SK-N-SH treated with all-trans-retinoic acid at 6 μM for 48 hours (cell line): ENCODE data around the gene MYL3.

Experiments
- ARNTL ChIP-seq: fragments of 450-650 bp; formaldehyde crosslinking; IDR thresholded peaks from 2 replicates; pipeline ENCODE4 v1.5.0; 2020; ENCODE audit warnings: low read depth, mild to moderate bottlenecking, moderate library complexity, borderline replicate concordance
- BACH2 ChIP-seq: fragments of 250-450 bp; sonication (Bioruptor Pico); IDR thresholded peaks from 2 replicates; pipeline ENCODE4 v1.9.0; 2021; ENCODE audit warnings: mild to moderate bottlenecking, borderline replicate concordance
- ESRRG ChIP-seq: fragments of 250-450 bp; sonication (Bioruptor Pico); IDR thresholded peaks from 2 replicates; pipeline ENCODE4 v1.6.1; 2021; ENCODE audit warnings: mild to moderate bottlenecking
- ISL1 ChIP-seq: fragments of 250-450 bp; sonication (Bioruptor Pico); IDR thresholded peaks from 2 replicates; pipeline ENCODE4 v2.1.2; 2022; ENCODE audit warnings: mild to moderate bottlenecking, moderate library complexity
- RARB ChIP-seq: fragments of 250-450 bp; sonication (Bioruptor Pico); IDR thresholded peaks from 2 replicates; pipeline ENCODE4 v1.8.0; 2021; ENCODE audit warnings: mild to moderate bottlenecking, moderate library complexity
- SNAI2 ChIP-seq: fragments of 250-450 bp; sonication (Bioruptor Pico); IDR thresholded peaks from 2 replicates; pipeline ENCODE4 v1.5.0; 2020; ENCODE audit warnings: mild to moderate bottlenecking, moderate library complexity
- ZFP30 ChIP-seq: fragments of 450-650 bp; formaldehyde crosslinking; IDR thresholded peaks from 2 replicates; pipeline ENCODE4 v1.5.0; 2022; ENCODE audit warnings: mild to moderate bottlenecking, moderate library complexity
- ZNF565 ChIP-seq: fragments of 450-650 bp; formaldehyde crosslinking; conservative IDR thresholded peaks from 2 replicates; pipeline ENCODE4 v1.5.0; 2020; ENCODE audit warnings: low read depth, mild to moderate bottlenecking, moderate library complexity
- TF ChIP-seq, protein P1 (sequence below): fragments of 250-450 bp; sonication (Bioruptor Pico); IDR thresholded peaks from 2 replicates; pipeline ENCODE4 v1.5.1; 2020; ENCODE audit warnings: low read depth, mild to moderate bottlenecking, moderate library complexity
- TF ChIP-seq, protein P2 (sequence below): fragments of 250-450 bp; sonication (Bioruptor Pico); IDR thresholded peaks from 2 replicates; pipeline ENCODE4 v1.8.0; 2020; ENCODE audit warnings: mild to moderate bottlenecking, moderate library complexity, borderline replicate concordance
- TF ChIP-seq, protein P3 (sequence below): fragments of 250-450 bp; sonication (Bioruptor Pico); IDR thresholded peaks from 2 replicates; pipeline ENCODE4 v1.8.0; 2021; ENCODE audit warnings: low read depth, mild to moderate bottlenecking, moderate library complexity, borderline replicate concordance
- TF ChIP-seq, protein P4 (sequence below): fragments of 250-450 bp; sonication (Bioruptor Pico); IDR thresholded peaks from 2 replicates; pipeline ENCODE4 v1.5.0; 2020; ENCODE audit warnings: mild to moderate bottlenecking, moderate library complexity

DNA sequence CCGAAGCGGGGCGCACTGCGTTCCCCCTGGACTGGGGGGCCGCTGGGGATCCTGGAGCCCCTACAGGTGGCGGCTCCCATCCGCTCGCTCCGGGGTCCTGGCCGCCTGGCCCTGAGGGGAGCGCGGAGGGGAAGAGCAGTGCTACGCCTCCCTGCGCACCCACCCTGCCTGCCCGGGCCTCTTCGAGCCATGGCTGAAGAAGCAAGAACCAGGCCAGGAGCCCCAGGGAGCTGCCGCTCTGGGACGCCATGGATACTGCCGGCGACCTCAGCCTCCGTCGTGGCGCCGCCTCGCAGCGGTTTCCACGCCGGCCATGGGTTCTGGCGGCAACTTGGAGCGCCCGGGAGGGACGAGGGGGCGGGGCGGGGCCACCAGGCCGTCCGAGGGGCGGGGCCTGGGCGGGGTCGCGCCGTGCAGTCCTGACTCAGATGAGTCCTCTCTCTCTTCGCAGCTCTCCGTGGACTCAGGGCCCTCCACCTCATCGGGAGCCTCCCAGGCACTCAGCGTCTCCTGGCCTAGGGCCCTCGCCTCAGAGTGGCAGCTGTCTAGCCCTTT is 50.9 kb downstream of the MYL3 start:
- TF ChIP-seq, protein P1, sequence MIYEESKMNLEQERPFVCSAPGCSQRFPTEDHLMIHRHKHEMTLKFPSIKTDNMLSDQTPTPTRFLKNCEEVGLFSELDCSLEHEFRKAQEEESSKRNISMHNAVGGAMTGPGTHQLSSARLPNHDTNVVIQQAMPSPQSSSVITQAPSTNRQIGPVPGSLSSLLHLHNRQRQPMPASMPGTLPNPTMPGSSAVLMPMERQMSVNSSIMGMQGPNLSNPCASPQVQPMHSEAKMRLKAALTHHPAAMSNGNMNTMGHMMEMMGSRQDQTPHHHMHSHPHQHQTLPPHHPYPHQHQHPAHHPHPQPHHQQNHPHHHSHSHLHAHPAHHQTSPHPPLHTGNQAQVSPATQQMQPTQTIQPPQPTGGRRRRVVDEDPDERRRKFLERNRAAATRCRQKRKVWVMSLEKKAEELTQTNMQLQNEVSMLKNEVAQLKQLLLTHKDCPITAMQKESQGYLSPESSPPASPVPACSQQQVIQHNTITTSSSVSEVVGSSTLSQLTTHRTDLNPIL (CRISPR knock-in tag) = no peak
- TF ChIP-seq ZFP30 (CRISPR knock-in tag) (no peak), RARB (CRISPR knock-in tag) (no peak), ARNTL (no peak), ISL1 (CRISPR knock-in tag) (no peak), BACH2 (CRISPR knock-in tag) (no peak), SNAI2 (CRISPR knock-in tag) (no peak), ESRRG (no peak), ZNF565 (CRISPR knock-in tag) (no peak)
- TF ChIP-seq, protein P2, sequence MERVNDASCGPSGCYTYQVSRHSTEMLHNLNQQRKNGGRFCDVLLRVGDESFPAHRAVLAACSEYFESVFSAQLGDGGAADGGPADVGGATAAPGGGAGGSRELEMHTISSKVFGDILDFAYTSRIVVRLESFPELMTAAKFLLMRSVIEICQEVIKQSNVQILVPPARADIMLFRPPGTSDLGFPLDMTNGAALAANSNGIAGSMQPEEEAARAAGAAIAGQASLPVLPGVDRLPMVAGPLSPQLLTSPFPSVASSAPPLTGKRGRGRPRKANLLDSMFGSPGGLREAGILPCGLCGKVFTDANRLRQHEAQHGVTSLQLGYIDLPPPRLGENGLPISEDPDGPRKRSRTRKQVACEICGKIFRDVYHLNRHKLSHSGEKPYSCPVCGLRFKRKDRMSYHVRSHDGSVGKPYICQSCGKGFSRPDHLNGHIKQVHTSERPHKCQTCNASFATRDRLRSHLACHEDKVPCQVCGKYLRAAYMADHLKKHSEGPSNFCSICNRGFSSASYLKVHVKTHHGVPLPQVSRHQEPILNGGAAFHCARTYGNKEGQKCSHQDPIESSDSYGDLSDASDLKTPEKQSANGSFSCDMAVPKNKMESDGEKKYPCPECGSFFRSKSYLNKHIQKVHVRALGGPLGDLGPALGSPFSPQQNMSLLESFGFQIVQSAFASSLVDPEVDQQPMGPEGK (CRISPR knock-in tag) = no peak
- TF ChIP-seq, protein P3, sequence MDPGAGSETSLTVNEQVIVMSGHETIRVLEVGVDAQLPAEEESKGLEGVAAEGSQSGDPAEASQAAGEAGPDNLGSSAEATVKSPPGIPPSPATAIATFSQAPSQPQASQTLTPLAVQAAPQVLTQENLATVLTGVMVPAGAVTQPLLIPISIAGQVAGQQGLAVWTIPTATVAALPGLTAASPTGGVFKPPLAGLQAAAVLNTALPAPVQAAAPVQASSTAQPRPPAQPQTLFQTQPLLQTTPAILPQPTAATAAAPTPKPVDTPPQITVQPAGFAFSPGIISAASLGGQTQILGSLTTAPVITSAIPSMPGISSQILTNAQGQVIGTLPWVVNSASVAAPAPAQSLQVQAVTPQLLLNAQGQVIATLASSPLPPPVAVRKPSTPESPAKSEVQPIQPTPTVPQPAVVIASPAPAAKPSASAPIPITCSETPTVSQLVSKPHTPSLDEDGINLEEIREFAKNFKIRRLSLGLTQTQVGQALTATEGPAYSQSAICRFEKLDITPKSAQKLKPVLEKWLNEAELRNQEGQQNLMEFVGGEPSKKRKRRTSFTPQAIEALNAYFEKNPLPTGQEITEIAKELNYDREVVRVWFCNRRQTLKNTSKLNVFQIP (CRISPR knock-in tag) = no peak
- TF ChIP-seq, protein P4, sequence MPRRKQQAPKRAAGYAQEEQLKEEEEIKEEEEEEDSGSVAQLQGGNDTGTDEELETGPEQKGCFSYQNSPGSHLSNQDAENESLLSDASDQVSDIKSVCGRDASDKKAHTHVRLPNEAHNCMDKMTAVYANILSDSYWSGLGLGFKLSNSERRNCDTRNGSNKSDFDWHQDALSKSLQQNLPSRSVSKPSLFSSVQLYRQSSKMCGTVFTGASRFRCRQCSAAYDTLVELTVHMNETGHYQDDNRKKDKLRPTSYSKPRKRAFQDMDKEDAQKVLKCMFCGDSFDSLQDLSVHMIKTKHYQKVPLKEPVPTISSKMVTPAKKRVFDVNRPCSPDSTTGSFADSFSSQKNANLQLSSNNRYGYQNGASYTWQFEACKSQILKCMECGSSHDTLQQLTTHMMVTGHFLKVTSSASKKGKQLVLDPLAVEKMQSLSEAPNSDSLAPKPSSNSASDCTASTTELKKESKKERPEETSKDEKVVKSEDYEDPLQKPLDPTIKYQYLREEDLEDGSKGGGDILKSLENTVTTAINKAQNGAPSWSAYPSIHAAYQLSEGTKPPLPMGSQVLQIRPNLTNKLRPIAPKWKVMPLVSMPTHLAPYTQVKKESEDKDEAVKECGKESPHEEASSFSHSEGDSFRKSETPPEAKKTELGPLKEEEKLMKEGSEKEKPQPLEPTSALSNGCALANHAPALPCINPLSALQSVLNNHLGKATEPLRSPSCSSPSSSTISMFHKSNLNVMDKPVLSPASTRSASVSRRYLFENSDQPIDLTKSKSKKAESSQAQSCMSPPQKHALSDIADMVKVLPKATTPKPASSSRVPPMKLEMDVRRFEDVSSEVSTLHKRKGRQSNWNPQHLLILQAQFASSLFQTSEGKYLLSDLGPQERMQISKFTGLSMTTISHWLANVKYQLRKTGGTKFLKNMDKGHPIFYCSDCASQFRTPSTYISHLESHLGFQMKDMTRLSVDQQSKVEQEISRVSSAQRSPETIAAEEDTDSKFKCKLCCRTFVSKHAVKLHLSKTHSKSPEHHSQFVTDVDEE (CRISPR knock-in tag) = no peak
